ENCODE data around the gene TSHZ1. TPM values are rescaled to one million over a fixed set of nuclear protein-coding genes. Genes with fewer than 3 reads are reported as not detected.

Gene TSHZ1
- polyA plus RNA-seq, 12 donors = 19.5 to 200 (median 22.1) TPM

DNA sequence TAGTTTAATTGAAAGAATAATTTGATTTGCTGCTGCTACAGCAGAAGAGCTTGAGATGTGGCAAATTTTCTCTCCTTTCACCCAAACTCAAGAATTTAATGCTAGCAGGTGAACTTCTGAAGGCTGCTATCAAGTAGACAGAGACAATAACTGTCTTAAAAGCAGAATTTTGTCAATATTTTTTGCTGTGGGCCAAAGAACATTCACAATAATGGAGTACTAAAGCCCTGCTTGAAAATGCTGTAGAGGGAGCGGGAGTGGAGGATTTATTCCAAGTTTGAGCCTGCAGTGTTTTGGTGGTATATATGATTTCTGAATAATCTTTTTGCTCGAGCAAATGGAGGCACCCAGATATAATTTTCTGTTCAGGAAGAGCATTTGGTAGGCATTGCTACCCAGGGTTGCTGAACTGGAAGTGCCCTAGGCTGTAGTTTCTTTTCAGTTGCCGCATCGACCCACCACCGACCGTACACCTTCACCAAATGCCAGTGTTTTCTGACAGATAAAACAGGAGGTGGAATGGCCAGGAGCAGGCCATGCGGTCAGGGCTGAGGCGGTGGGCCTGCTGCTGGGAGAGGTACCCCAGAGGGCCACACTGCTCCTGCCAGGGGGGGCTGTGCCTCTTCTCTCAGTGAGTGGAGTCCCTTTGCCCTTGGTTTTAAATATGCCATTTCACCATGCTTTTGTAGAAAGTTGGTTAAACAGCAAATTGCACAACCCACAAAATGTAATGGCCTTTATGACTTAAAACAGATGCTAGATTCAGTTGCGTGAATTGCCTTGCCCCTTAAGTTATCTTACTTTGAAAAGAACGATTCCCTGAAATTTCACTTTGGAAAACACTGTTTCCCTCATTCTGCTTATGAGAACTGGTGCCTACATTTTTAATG lies 36.4 kb downstream of the TSHZ1 start:
- DNase-seq = no peak

- peak; percentile 61 for DNase-seq
Measured at GRCh38 chr18:75247611-75248421, 37.2 kb downstream of the TSHZ1 start.

GRCh38 chr18:75248426-75249174 lies 38.0 kb downstream of the TSHZ1 start:
- DNase-seq = no peak

- no peak for DNase-seq
Measured at GRCh38 chr18:75249175-75249518, 38.5 kb downstream of the TSHZ1 start.

GRCh38 chr18:75249672-75250470 lies 39.3 kb downstream of the TSHZ1 start:
- no peak for DNase-seq

- no peak for DNase-seq
Measured at GRCh38 chr18:75250471-75250821, 39.8 kb downstream of the TSHZ1 start.

GRCh38 chr18:75251466-75251865 lies 40.9 kb downstream of the TSHZ1 start:
- DNase-seq = no peak

DNA sequence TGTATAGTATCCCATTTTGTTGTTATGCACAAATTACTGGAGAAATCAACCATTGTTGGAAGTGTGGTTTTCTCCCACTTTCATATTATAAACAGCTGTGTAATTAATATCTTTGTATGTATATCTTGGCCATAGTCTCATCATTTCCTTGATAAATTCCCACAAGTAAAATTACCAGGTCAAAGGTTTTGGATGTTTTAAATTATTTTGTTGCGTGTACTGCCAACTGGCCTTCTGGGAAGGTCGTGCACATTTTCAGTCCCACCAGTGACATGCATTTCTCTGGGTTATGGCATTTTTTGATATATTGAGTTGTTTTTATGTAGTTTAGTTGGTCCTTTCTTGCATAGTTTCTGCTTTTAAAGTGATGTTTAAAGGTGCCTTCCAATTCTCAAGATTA lies 41.5 kb downstream of the TSHZ1 start:
- no peak for DNase-seq

DNA sequence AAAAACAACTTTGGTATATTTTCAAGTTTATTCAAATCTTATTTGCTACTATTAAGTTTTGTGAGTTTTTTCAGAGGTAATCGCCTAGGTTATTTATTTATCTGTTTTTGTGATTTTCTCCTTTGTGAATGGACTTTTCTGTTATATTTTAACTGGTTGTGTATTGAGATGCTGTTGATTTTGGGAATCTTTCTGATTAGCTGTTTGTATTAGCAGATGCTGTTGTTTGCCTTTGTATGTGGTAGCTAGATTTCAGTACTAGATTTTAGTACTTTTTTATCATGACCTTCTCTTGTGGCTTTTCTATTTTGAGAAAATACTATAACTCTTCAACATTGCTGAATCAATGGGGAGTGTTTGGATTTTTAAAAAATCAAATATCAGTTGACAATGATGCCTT lies 42.4 kb downstream of the TSHZ1 start:
- DNase-seq = no peak

GRCh38 chr18:75253784-75254183 lies 43.2 kb downstream of the TSHZ1 start:
- no peak for DNase-seq

GRCh38 chr18:75255094-75255493 lies 44.5 kb downstream of the TSHZ1 start:
- no peak for DNase-seq

DNA sequence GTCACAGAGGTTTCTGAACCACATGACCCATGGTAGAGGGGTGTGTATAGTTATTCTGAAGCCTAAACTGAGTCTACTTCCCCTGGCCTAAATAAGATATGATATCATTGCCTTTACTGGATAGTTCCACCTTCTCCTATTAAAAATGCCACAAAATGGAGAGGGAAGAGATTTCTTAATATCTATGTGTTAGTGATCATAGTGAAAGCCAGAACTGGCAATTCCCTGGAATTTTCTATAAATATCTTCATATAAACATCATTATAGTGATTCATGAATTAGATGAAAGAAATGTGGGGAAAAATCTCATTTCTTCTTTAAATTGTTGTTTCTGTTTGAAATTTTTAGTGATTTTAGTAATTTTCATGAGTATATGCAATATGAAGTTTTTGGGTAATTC lies 45.8 kb downstream of the TSHZ1 start:
- no peak for DNase-seq

GRCh38 chr18:75257605-75258004 lies 47.0 kb downstream of the TSHZ1 start:
- DNase-seq = no peak

GRCh38 chr18:75261430-75262223 lies 51.0 kb downstream of the TSHZ1 start:
- no peak for DNase-seq

DNA sequence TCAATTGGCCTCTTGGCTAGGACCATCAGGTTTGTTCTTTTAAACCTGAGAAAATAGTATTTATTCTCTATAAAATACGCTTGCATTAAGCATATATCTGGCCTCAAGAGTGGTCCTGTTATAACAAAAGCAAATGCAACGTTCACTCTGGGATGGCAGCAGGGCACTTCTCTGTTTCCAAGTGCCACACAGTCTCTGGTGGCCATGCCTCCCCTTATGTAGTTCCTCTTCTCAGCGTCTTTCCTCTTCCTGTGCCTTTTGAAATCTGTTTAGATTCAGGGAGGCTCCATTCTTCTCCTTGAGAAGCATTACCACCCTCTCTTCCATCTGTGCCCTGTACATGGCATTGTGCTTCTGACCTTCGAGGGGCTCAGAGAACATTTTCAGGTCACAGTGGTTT lies 51.9 kb downstream of the TSHZ1 start:
- DNase-seq = no peak

DNA sequence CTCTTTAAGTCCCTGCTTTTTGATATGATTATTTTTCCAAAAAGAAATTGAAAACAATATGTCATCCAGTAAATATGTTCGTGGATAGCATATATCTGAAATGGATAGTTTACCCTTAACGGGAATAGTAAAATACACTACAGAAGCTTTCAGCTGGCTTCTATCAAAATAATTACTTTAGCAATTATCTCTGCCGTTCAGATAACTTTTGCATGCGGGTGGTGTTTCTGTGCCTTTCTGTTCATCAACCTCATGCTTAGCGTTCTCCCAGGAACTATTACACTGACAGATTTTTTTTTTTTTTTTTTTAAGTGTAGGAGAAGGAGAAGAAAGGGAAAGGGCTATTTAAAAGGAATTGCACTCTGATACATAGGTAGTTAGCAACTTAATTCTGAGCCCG lies 53.6 kb downstream of the TSHZ1 start:
- DNase-seq = no peak

DNA sequence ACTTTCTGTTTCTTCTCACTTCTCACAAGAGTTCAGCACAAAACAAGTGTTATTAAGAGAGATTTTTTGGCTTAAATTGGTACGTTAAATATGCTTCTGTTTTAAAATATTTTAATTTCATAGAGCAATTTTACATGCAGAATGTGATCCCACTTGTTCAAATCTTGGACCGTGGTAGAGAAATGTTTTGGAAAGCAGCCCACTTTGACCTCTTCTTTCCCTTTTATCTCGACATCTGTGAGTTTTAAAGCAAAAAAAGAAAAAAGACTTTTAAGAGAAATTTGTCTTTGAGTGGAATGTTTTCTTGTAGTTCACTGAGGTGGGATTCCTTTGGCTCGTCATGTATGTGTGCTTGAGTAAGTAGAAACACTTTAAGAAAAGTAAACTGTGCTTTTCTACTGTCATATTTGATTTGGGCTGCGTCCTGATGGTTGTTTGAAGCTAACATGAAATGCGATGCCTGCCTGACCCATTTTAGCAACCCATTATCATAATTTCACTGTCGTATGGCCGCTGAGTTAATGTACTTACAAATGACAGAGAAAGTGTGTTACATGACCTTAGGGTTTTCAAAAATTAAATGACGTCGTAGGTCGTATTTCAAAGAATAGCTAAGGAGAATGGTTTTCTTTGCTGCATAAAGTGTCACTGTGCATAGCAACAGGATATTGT lies 54.5 kb downstream of the TSHZ1 start:
- no peak for DNase-seq

DNA sequence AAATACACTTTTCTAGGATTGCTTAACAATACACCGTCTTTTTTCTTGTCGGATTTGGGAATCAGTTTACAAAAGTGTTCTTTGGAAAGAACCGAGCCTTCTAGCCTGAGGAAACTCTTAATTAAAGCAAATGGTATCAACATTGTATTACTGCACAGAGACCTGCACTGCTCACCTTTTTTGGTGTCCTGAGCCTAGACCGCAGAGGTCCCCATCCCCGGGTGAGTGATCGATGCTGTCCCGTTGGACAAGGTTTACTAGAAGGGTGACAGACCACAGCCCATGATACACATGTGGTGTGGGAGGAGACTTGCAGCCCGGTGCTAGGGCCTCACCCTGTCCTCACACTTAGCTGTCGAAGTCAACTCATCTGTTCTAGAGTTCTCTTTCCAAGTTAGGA lies 55.3 kb downstream of the TSHZ1 start:
- no peak for DNase-seq

DNA sequence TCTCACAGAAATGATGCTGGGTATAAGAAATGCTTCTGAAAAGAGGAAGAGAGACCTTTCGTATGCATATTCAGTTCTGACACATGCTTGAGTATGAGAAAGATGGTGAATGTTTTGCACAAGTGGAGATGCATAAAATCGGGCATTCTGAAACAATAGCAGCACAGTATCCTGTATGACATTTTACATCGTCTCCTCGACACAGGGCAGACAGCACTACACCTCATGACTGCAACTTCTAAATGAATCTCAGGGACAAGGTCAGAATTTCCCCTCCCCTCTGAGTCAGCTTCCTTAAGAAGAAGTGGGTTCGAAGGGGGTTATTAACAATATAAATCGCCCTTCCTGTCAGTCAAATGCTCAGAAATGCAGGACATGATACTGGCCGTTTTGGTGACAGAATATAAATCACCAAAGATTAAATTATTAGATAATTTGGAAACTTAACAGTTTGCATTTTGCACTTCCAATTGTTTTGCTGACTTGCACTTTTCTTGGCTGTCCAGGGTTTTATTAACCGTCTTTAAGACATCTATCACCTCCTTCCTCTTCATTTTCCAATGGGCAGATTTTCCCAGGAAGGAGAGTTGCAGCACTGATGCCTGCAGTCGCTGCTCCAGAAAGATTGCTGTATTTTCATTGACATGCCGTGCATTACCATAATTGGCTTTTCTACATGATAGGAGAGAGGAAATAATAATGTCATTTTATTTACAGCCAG lies 57.2 kb downstream of the TSHZ1 start:
- DNase-seq = no peak

- DNase-seq = no peak
Measured at GRCh38 chr18:75268364-75268646, 57.7 kb downstream of the TSHZ1 start.

Data from muscle of arm (tissue), 12 donors.